NCI-H2227 treated with DMSO at 0.1 percent for 48 hours (cell line): ENCODE data around the gene GOLM1.
"Not testable (repeated sequence)": the region's sequence is repeated elsewhere in the genome, so short reads cannot be mapped to it uniquely, and the experiment has no call there.

ENCODE experiments used
- DNase-seq: peaks from one replicate; lab custom pipeline; 2025; lab: John Stamatoyannopoulos, UW

Gene GOLM1

GRCh38 chr9:86082870-86083269 lies 16.5 kb downstream of the GOLM1 start:
- DNase-seq = no peak

- no peak for DNase-seq
These were observed 19.4 kb downstream of the GOLM1 start for GRCh38 chr9:86079865-86080469.

- no peak for DNase-seq
These were observed 19.9 kb downstream of the GOLM1 start for GRCh38 chr9:86079421-86079831.

- DNase-seq = no peak
These were observed 20.6 kb downstream of the GOLM1 start for GRCh38 chr9:86078731-86079130.

GRCh38 chr9:86077276-86077675 lies 22.1 kb downstream of the GOLM1 start:
- no peak for DNase-seq

- no peak for DNase-seq
These were observed 23.9 kb downstream of the GOLM1 start for GRCh38 chr9:86075132-86076109.

GRCh38 chr9:86073839-86074238 lies 25.5 kb downstream of the GOLM1 start:
- DNase-seq = no peak

GRCh38 chr9:86072394-86072877 lies 26.9 kb downstream of the GOLM1 start:
- DNase-seq = no peak

- DNase-seq = no peak
These were observed 30.0 kb downstream of the GOLM1 start for GRCh38 chr9:86069206-86069869.

- no peak for DNase-seq
These were observed 35.1 kb downstream of the GOLM1 start for GRCh38 chr9:86064220-86064619.

- no peak for DNase-seq
These were observed 36.3 kb downstream of the GOLM1 start for GRCh38 chr9:86062845-86063693.

- DNase-seq = no peak
These were observed 37.2 kb downstream of the GOLM1 start for GRCh38 chr9:86061972-86062739.

- no peak for DNase-seq
These were observed 41.9 kb downstream of the GOLM1 start for GRCh38 chr9:86057491-86057890.

- DNase-seq = no peak
These were observed 44.7 kb downstream of the GOLM1 start for GRCh38 chr9:86054695-86055094.

- DNase-seq = no peak
These were observed 46.5 kb downstream of the GOLM1 start for GRCh38 chr9:86052556-86053468.

GRCh38 chr9:86048018-86048742 lies 51.2 kb downstream of the GOLM1 start:
- DNase-seq = not testable (repeated sequence)

GRCh38 chr9:86047361-86047760 lies 52.0 kb downstream of the GOLM1 start:
- no peak for DNase-seq

GRCh38 chr9:86046930-86047341 lies 52.4 kb downstream of the GOLM1 start:
- no peak for DNase-seq

- no peak for DNase-seq
These were observed 53.2 kb downstream of the GOLM1 start for GRCh38 chr9:86046071-86046636.
